IPS-15b (cell line): ENCODE measurements around the gene COL8A2.

ENCODE experiments used
- H3K27me3 ChIP-seq: one replicate; pipeline ENCODE4 v1.6.1; 2013; ENCODE audit warnings: low read length; ENCODE audit not compliant: control insufficient read depth, insufficient read depth
- H3K36me3 ChIP-seq: one replicate; pipeline ENCODE4 v1.6.1; 2013; ENCODE audit warnings: low read length; ENCODE audit not compliant: control insufficient read depth, insufficient read depth
- H3K4me1 ChIP-seq: one replicate; pipeline ENCODE4 v1.6.1; 2013; ENCODE audit warnings: mild to moderate bottlenecking, low read length; ENCODE audit not compliant: control insufficient read depth, insufficient read depth
- H3K4me3 ChIP-seq: one replicate; pipeline ENCODE4 v1.5.1; 2013; ENCODE audit warnings: low read depth, low read length
- H3K9ac ChIP-seq: one replicate; pipeline ENCODE4 v1.6.1; 2013; ENCODE audit warnings: low read depth, mild to moderate bottlenecking, low read length
- H3K9me3 ChIP-seq: one replicate; pipeline ENCODE4 v1.6.1; 2013; ENCODE audit warnings: mild to moderate bottlenecking, low read length; ENCODE audit not compliant: control insufficient read depth, insufficient read depth

Gene COL8A2

DNA sequence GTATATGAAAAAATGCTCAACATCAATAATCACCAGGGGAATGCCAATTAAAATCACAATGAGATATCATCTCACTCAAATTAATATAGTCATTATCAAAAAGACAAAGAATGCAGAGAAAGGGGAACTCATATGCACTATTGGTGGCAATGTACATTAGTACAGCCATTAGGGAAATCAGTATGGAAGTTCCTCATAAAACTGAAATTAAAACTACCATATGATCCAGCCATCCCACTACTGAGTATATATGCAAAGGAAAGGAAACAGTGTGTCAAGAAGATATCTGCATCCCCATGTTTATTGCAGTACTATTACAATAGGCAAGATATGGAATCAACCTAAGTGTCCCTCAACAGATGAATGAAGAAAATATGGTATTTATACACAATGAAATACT is 73.2 kb downstream of the COL8A2 start:
- no peaks in the 10 kb centered on the region for H3K27me3 ChIP-seq
- H3K4me1 ChIP-seq: no peaks in the 10 kb centered on the region
- no peak overlapping the region for H3K4me3 ChIP-seq
- H3K36me3 ChIP-seq: no peaks in the 10 kb centered on the region
- no peak overlapping the region for H3K9ac ChIP-seq
- no peaks in the 10 kb centered on the region for H3K9me3 ChIP-seq
